IPS-11a (cell line): ENCODE data around the gene ZNF764.
"Not testable (repeated sequence)": the region's sequence is repeated elsewhere in the genome, so short reads cannot be mapped to it uniquely, and the experiment has no call there.

Source experiments
- H3K4me3 ChIP-seq: one replicate; pipeline ENCODE4 v1.5.1; 2013; ENCODE audit warnings: low read depth, low read length, control low read depth

Gene ZNF764

DNA sequence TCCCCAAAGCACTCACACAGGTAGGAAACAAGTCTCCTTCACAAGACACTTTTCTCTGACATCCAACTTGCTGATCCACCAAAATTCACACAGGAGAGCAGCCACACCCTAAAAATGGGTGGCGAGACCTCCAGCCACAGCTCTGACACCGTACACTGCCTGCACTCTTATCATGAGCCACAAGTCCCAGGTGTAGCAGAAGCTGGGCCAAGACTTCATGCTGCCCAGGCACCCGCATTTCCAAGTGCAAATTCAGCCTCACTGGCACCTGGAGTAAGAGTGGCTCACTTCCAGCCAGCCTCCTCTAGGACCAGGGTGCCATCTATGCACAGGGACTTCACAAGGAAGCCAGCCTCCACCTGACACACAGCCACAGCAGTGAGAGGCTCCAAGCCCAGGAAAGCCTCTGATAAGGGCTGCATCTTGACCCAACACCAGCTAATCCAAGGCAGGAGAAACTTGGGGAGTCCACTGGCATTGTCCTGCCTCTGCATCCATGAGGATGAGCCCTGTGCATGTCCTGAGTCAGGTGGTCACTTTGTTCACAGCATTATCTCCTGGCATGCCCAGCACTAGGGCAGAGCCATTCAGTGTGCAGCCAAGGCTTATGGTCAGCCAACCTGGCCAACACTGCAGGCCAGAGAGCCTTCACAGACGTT, 29.2 kb downstream of the ZNF764 start:
- no peak overlapping the region for H3K4me3 ChIP-seq

DNA sequence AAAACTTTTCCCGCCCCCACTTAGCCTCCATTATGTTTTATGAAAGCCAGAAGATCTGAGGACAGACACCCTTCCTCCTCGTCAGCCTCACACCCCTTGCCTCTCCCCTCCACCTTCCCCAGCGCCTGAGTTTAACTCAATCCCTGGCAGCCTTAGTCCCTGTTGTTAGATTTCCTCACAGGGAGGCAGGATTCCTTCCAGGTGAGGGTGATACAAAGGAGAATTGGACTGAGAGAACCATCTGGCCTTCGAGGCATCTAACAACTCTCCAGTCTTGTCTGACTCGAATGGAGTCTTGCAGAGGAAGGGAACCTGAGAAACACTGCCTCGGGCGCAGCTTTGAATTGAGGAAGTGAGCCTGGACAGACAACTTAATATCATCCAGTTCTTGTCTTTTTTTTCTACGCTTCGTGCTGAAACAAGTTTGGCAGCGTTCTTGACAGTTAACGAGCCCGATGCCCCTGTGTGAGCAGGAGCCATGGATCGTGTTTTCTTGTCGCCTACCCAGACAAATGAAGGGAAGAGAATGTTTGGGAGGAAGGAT, 30.5 kb downstream of the ZNF764 start:
- H3K4me3 ChIP-seq: peak overlapping the region; percentile 18

DNA sequence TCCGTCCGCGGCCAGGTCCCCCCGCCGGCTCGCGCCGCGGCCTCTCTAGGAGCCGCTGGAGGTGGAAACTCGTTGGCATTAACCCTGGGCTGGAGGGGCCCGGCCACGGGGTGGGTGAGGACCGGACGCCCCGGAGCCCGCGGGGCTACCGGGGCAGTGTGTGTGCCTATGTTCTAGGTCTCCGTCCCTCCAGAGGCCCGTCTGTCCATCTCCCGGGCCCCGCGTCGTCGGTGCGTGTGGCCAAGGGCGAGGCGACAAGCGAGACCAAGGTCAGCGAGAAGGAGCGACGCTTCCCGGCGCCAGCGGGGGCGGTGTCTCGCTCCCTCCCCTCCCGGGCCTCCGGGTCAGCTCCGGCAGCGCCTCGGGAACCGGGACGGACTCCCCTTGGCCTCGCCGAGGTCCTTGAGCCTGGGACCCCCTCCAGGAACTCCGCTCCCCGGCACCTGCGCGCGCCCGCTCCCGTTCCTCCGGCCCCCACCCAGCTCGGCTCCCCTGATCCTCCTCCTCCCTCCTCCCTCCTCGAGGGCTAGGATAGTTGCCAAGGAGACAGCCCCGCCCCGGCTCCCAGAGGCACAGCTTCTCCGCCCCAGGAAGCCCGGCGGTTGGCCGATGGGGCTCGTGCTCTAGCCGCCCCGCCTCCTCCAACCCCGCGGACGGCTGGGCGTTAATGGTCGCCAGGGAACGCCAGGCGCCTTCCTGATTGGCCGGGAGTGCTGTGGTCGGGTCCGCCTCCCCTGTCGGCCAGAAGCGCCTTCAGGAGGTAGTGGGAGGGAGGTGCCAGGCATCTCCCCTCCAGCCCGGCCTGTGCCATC, 31.1 kb downstream of the ZNF764 start:
- peak overlapping the region; percentile 88 for H3K4me3 ChIP-seq

DNA sequence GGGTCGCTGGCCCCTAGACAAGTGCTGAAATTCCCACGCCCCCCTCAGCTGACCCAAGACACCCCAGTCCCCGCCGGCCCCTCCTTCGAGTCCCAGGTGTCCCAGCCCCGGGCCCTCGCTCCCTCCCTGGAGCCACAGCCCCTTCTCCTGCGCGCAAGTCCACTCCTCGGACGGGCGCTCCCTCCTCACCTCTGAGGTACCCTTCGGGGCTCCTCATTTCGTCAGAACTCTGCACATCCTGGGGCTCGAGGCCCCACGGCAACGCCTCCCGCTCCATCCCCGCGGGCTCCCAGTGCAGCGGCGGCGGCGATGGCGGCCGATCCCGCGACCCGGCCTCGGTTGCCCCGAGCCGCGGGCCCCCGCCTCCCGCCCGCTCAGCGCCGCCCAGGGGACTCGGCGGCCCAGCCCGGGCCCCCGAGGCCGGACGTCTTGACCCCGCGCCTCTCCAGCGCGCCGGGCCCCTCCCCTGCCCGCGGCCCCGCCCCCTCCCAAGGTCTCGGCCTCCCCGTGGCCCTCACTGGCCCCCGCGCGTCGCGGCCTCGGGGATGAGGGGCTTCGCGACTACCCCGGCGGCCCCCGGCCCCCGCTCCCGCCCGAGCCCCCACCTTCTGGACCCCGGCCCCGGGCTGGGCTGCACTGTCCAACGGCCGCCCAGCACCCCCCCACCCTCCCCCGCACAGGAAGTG, 31.9 kb downstream of the ZNF764 start, which contains the start of gene ZNF768:
TSS of gene ZNF768 (minus strand) at position 430 of the 686 bp plus-strand sequence. CDS start at position 277, 153 bp downstream.
- H3K4me3 ChIP-seq: peak within 1 kb of the TSS; percentile 88

DNA sequence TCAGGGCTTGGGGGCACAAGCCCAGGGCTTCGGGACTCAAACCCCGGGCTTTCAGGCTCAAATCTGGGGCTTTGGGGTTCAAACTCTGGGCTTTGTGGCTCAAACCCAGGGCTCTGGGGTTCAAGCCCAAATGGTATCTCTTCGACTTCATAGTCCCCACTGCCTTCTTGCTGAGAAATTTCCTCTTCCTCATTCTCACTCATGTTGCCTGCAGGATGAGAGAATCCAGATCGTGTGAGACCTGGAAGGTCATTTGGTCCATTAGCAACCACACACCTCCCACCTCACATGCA, 32.4 kb downstream of the ZNF764 start:
- H3K4me3 ChIP-seq: peak overlapping the region; percentile 49

DNA sequence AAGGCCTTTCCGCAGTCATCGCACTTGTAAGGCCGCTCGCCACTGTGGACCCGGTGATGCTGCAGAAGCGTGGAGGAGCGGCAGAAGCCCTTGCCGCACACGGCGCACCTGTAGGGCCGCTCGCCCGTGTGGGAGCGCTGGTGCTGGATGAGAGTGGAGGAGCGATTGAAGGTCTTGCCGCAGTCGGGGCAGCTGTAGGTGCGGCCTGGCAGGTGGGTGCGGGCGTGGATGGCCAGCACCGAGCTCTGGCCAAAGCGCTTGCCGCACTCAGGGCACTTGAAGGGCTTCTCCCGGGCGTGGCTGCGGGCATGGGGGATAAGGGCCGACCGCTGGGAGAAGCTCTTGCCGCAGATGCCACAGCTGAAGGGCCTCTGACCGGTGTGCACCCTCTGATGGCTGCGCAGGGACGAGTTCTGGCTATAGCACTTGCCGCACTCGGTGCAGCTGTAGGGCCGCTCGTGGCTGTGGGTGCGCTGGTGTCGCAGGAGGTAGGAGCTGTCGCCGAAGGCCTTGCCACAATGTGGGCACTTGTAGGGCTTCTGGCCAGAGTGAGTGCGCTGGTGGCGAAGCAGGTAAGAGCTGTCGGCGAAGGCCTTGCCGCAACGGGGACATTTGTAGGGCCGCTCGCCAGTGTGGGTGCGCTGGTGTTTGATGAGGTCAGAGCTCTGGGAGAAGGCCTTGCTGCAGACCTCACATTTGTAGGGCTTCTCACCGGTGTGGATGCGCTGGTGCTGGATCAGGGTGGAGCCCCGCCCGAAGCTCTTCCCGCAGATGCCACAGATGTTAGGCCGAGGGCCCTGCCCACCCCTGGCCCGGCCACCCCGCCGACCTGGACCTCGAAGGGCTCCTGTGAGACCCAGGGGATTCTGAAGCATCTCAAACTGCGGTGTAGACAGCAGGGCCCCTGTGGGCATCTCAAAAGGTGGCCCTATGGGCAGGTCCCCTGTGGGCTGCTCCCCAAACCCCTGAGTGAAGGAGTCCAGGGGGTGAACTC, 33.3 kb downstream of the ZNF764 start:
- no peak overlapping the region for H3K4me3 ChIP-seq

DNA sequence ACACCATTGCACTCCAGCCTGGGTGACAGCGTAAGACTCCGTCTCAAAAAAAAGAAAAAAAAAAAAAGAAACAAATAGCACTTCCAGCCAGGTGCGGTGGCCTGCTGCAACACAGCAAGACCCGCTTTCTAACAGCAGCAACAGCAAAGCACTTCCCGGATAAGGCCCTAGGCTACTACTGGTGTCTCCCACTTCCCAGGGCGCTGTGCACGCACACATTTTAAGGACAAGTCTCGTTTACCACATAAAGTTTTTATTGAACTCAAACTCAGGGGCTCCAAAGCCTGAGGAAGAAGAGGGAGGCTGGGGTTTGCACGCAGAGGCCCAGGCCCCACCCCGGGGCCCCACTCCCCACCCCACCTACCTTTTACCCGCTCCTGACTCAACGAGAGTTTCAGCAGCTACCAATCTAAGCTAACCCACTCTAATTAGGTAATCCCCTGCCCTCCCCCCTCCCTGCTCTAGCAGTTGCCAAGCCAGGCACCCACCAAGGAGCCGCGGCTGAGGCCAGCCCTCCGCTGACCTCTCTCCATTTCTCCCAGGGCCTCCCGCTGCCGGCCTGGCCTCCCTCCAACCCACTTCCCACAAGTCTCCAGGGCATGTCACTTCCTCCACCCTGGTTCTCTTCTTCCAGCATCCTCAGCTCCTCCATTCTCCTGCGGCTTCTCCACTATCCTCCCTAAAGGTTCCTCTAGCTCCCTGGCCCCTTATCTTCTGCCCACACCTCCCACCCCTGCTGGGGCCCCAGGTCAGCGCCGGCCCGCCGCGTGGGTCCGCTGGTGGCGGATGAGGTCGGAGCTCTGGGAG, 34.2 kb downstream of the ZNF764 start:
- no peak overlapping the region for H3K4me3 ChIP-seq

DNA sequence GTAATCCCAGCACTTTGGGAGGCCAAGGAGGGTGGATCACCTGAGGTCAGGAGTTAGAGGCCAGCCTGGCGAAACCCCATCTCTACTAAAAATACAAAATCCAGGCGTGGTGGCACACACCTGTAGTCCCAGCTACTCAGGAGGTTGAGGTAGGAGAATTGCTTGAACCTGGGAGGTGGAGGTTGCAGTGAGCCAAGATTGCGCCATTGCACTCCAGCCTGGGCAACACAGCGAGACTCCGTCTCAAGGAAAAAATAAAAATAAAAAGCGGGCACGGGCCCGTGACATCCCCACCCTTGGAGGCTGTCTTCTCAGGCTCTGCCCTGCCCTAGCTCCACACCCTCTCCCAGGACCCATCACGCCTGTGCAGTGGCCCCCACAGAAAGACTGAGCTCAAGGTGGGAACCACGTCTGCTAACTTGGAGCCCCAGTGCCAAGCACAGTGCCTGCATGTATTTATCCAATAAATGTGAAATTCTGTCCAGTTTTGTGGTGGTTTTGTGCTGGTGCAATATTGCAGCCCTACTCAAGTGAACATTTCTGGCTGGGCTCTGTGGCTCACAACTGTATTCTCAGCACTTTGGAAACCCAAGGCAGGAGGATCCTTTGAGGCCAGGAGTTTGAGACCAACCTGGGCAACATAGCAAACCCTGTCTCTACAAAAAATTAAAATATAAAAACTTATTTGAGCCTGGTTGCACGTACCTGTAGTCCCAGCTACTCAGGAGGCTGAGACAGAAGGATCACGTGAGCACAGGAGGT, 35.3 kb downstream of the ZNF764 start:
- not testable (repeated sequence) for H3K4me3 ChIP-seq

DNA sequence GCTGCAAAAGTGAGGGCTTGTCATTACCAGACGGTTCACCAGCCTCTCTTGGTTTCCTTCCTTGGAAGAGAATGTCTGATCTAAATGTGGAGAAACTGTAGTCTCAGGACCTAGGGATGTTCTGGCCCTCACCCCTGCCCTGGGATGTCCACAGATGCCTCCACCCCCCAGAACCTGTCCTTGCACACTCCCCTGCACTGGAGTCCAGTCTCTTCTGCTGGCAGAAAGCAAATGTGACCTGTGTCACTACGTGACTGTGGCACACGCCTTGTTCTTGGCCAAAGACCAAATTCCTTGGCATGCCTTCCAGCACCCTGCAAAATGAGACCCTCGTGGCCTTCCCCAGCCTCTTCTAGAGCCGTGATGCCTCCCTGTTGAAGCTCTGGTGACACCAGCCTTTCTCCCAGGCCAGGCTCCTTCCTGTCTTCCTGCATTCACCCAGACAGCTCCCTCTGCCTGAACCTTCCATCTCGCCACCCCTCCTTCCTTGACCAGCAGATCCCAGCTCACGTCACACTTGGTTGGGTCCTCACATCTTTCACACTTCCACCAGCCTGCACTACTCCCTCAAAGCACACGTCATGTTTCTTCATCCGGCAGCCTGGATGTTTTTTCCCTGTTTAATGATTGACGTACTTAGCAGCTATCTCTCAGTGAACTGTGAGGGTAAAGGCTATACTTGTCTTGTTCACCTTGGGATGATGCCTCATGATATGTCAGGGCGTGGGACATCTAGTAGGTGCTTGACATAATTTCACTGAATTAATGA, 36.1 kb downstream of the ZNF764 start:
- no peak overlapping the region for H3K4me3 ChIP-seq

DNA sequence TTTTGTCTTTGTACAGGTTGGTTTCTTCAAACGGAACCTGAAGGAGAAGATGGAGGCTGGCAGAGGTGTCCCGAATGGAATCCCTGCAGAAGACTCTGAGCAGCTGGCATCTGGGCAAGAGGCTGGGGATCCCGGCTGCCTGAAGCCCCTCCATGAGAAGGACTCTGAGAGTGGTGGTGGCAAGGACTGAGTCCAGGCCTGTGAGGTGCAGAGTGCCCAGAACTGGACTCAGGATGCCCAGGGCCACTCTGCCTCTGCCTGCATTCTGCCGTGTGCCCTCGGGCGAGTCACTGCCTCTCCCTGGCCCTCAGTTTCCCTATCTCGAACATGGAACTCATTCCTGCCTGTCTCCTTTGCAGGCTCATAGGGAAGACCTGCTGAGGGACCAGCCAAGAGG, 36.7 kb downstream of the ZNF764 start:
- H3K4me3 ChIP-seq: no peak overlapping the region

DNA sequence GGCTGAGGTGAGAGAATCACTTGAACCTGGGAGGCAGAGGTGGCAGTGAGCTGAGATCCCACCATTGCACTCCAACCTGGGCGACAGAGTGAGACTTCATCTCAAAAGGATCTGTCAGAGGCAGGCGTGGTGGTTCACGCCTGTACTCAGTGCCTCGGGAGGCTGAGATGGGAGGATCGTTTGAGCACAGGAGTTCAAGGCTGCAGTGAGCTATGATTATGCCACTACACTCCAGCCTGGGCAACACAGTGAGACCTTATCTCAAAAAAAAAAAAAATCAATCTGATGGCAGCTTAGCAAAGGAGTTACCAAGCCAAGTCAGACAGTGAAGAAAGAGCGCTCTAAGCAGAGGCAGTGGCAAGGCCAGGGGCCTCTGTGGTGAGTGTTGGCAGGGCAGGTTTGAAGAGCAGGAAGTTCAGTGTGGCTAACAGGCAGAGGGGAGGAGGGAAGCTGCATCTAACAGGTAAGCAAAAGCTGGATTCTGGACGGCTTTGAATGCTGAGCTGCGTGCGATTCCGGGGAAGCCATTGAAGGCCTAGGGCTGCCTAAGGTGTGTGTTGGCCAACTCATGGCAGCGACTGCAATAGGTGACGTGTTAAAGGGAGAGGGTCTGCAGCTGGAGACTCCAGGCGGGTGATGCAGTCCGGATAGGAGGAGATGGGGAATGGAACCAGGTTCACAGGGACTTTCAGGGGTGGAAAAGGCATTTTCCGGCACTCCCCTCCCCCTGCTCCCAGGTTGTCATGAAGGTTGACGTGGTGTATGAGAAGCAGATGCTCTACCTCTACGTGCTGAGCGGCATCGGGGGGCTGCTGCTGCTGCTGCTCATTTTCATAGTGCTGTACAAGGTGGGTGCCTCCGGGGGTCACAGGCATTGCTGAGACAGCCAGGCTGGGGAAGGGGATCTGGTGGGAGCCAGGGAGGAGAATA, 38.8 kb downstream of the ZNF764 start:
- no peak overlapping the region for H3K4me3 ChIP-seq

DNA sequence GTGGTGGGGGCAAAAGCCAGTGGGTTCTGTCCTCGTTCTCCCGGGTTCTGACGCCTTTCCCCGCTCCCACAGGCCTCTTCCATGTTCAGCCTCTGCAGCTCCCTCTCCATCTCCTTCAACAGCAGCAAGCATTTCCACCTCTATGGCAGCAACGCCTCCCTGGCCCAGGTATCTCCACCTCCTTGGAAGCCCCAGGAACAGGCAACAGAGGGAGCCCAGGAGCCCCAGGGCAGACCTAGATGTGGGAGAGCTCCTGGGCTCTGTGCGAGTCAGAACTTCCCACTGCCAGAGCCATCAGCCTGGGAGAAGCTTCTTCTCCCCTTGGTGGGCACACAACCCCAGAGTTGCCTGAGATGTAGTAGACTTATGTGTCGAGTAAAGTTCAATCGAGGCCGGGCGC, 39.6 kb downstream of the ZNF764 start:
- H3K4me3 ChIP-seq: no peak overlapping the region

DNA sequence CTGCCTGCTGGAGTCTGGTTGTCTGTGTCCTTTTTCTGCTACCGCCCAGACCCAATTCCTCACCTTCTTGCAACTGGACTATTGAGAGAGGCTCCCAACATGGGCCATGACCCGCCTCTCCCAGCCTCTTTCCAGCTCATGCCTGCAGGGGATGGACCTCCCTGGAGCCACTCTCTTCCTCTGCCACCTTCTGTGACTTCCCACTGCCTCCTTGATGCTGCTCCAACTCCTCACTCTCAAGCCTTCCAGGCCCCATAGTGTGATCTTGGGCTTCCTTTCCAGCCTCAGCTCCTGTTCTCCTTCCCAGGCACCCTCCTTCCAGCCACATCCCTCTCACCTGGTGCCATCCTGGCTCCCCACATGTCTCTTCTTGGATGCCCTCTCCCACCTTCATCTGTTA, 42.9 kb downstream of the ZNF764 start:
- no peak overlapping the region for H3K4me3 ChIP-seq

DNA sequence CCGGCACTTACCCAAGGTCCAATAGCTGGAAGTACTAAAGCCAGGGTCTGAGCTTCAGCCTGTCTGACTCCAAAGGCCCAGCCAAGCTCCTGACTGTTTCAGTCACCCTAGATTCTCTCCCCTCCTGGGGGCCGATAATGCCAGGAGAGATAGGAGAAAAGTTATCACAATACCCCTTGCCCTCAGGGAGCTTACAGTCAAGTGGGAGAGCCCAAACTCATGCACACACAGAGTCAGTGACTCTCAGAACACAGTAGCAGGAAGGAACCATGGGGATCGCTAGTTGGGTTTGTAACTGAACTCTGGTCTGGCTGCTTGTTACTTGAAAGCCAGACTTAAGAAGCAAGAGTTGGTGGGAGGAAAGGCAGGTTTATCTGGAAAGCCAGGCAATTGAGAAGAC, 46.7 kb downstream of the ZNF764 start:
- no peak overlapping the region for H3K4me3 ChIP-seq

DNA sequence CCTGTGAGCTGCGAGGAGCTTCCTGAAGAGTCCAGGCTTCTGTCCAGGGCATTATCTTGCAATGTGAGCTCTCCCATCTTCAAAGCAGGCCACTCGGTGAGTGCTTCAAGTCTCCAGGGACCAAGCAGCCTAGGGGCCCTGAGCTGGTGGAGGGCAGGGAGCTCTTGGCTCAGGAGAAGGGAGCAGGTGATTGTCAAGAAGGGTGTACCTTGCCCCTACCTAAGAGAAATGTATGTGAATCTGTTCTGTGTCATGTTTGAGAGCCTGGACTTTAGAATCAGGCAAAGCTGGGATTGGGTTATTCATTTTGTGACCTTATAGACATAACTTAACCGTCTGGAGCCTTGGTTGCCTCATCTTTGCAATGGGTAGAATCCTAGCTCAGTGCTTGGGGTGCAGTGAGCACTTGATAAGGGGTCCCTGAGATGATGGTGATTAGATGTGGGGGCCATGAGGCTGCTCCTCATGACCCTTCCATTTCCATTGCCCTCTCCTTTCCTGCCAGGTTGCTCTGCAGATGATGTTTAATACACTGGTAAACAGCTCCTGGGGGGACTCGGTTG, 47.7 kb downstream of the ZNF764 start:
- no peak overlapping the region for H3K4me3 ChIP-seq

DNA sequence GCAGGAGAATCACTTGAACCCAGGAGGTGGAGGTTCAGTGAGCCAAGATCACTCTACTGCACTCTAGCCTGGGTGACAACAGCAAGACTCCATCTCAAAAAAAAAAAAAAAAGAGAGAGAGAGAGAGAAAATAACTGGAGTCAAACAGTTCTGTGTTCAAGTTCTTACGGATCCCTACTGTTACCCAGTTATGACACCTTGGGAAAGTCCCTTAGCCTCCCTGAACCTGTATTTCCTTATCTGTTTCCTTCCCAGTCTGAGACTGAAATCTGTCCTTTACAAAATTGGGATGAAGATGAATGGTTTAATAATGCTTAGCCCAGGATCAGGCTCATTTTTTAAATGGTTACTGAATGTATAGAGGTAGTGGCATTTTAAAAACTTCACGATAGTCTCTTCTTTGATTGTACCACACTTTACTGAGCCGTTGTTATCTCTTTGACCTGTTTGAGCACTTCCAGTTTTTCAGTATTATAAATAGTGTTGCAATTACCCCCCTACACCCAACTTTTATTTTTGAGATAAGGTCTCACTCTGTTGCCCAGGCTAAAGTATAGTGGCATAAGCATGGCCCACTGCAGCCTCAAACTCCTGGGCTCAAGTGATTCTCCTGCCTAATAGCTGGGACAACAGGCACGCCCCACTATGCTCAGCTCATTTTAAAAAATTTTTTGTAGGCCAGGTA, 49.0 kb downstream of the ZNF764 start:
- H3K4me3 ChIP-seq: no peak overlapping the region
